ENCODE measurements around the gene PRCP. TPM values are rescaled to one million over a fixed set of nuclear protein-coding genes. Genes with fewer than 3 reads are reported as not detected.

PRCP gene
- total RNA-seq, 1 experiment from 2014 or later = 53.9 TPM

GRCh38 chr11:82936261-82936660 lies 36.0 kb upstream of the PRCP start (continued):
- TF ChIP-seq E2F4 (CRISPR knock-in tag; IDR thresholded peaks at IDR 0.05; ENCODE audit: borderline replicate concordance, low read depth) (no peak), NFATC4 (CRISPR knock-in tag; IDR thresholded peaks at IDR 0.05) (no peak), FOXJ3 (CRISPR knock-in tag; IDR thresholded peaks at IDR 0.05; ENCODE audit: borderline replicate concordance) (no peak), ELF4 (CRISPR knock-in tag; IDR thresholded peaks at IDR 0.05; ENCODE audit: low read depth) (no peak), PREB (CRISPR knock-in tag; IDR thresholded peaks at IDR 0.05; ENCODE audit: borderline replicate concordance) (no peak), SP1 (CRISPR knock-in tag; conservative IDR thresholded peaks at IDR 0.05) (no peak)
- TF ChIP-seq, protein P1, sequence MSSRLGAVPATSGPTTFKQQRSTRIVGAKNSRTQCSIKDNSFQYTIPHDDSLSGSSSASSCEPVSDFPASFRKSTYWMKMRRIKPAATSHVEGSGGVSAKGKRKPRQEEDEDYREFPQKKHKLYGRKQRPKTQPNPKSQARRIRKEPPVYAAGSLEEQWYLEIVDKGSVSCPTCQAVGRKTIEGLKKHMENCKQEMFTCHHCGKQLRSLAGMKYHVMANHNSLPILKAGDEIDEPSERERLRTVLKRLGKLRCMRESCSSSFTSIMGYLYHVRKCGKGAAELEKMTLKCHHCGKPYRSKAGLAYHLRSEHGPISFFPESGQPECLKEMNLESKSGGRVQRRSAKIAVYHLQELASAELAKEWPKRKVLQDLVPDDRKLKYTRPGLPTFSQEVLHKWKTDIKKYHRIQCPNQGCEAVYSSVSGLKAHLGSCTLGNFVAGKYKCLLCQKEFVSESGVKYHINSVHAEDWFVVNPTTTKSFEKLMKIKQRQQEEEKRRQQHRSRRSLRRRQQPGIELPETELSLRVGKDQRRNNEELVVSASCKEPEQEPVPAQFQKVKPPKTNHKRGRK (CRISPR knock-in tag; IDR thresholded peaks at IDR 0.05; ENCODE audit: borderline replicate concordance) = no peak

DNA sequence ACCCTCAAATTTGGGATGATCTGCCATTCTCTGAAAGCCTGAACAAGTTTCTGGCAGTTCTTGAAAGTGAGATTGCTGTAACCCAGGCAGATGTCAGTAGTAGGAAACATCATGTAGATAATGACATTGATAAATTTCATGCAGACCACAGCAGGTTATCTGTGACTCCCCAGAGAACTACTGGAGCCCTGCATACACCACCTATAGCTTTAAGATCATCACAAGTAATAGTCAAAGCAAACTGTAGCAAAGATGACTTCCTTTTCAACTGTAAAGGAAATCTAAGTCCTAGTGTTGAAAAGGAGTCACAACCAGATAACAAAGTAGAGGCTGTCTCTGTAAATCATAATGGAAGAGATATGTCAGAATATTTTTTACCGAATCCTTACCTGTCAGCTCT lies 32.3 kb upstream of the PRCP start:
- Mint-ChIP-seq H3K36me3 (peaks cover 36% of the 10 kb centered on the region), H3K9me3 (no peaks in the 10 kb centered on the region), H3K4me3 (no peak overlapping the region), H3K27me3 (ENCODE audit: low read depth) (no peaks in the 10 kb centered on the region), H3K27ac (no peak overlapping the region), H3K4me1 (no peaks in the 10 kb centered on the region)
- DNase-seq (ENCODE audit: low spot score) (no peak), ATAC-seq (no peak)
- TF ChIP-seq USF1 (CRISPR knock-in tag; IDR thresholded peaks at IDR 0.05) (no peak), ESRRA (CRISPR knock-in tag; IDR thresholded peaks at IDR 0.05; ENCODE audit: borderline replicate concordance) (no peak), CREB1 (CRISPR knock-in tag; IDR thresholded peaks at IDR 0.05) (no peak), NR2C2 (CRISPR knock-in tag; IDR thresholded peaks at IDR 0.05) (no peak), IRF2 (CRISPR knock-in tag; IDR thresholded peaks at IDR 0.05; ENCODE audit: borderline replicate concordance, low read depth) (no peak)
- ChIA-PET CTCF (interaction anchor here (3.4 kb wide), 1 partner anchor 65 kb away, joined by 13 read pairs; no protein-coding TSS in a partner anchor), POLR2A (no interaction called here)

- POLR2A ChIA-PET = no interaction called here
- Mint-ChIP-seq H3K4me3 (no peak overlapping the region), H3K4me1 (no peaks in the 10 kb centered on the region), H3K27ac (no peak overlapping the region), H3K27me3 (ENCODE audit: low read depth) (no peaks in the 10 kb centered on the region), H3K9me3 (no peaks in the 10 kb centered on the region), H3K36me3 (peaks cover 39% of the 10 kb centered on the region)
- DNase-seq (ENCODE audit: low spot score) (no peak), ATAC-seq (no peak)
- no peak for TF ChIP-seq TP53 (CRISPR knock-in tag; IDR thresholded peaks at IDR 0.05)
- TF ChIP-seq ZMAT4 (CRISPR knock-in tag; IDR thresholded peaks at IDR 0.05) = no peak
- TF ChIP-seq, protein P2, sequence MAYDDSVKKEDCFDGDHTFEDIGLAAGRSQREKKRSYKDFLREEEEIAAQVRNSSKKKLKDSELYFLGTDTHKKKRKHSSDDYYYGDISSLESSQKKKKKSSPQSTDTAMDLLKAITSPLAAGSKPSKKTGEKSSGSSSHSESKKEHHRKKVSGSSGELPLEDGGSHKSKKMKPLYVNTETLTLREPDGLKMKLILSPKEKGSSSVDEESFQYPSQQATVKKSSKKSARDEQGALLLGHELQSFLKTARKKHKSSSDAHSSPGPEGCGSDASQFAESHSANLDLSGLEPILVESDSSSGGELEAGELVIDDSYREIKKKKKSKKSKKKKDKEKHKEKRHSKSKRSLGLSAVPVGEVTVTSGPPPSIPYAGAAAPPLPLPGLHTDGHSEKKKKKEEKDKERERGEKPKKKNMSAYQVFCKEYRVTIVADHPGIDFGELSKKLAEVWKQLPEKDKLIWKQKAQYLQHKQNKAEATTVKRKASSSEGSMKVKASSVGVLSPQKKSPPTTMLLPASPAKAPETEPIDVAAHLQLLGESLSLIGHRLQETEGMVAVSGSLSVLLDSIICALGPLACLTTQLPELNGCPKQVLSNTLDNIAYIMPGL (CRISPR knock-in tag; IDR thresholded peaks at IDR 0.05) = no peak
- TF ChIP-seq FOXP4 (CRISPR knock-in tag; IDR thresholded peaks at IDR 0.05) = no peak
- CTCF ChIA-PET = interaction anchor here (3.4 kb wide), 1 partner anchor 63 kb away, joined by 13 read pairs; no protein-coding TSS in a partner anchor
These were observed 30.5 kb upstream of the PRCP start for GRCh38 chr11:82930734-82931133.
